ENCODE measurements around the gene BEND6.

DNA sequence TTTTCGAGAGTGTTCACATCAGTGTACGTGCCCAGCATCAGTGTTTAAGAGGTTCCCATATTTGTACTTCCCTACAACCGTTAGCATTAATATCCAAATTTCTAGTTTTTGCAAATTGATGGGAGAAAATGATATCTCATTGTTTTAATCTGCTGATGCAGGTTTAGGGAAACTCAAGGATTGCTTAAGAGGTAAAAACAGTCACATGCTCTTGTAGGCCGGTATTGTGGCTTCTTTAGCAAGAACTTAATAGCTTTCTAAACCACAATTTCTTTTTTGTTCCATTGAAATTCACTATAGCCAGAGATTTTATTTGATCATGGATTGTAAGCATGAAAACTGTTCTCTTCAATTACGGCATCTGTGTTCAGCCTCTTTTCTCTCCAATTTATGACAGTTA is 29.5 kb downstream of the BEND6 start:
- TF ChIP-seq GATA2 (IDR thresholded peaks at IDR 0.05; ENCODE audit: low read depth, low read length) (no peak), GATA3 (IDR thresholded peaks at IDR 0.05; ENCODE audit: low read depth, low read length) (no peak)
